ENCODE data around the gene EPS8L1. TPM values are rescaled to one million over a fixed set of nuclear protein-coding genes. Genes with fewer than 3 reads are reported as not detected.

Gene EPS8L1
- total RNA-seq, 1 donor from 2014 or later, result 180 TPM

DNA sequence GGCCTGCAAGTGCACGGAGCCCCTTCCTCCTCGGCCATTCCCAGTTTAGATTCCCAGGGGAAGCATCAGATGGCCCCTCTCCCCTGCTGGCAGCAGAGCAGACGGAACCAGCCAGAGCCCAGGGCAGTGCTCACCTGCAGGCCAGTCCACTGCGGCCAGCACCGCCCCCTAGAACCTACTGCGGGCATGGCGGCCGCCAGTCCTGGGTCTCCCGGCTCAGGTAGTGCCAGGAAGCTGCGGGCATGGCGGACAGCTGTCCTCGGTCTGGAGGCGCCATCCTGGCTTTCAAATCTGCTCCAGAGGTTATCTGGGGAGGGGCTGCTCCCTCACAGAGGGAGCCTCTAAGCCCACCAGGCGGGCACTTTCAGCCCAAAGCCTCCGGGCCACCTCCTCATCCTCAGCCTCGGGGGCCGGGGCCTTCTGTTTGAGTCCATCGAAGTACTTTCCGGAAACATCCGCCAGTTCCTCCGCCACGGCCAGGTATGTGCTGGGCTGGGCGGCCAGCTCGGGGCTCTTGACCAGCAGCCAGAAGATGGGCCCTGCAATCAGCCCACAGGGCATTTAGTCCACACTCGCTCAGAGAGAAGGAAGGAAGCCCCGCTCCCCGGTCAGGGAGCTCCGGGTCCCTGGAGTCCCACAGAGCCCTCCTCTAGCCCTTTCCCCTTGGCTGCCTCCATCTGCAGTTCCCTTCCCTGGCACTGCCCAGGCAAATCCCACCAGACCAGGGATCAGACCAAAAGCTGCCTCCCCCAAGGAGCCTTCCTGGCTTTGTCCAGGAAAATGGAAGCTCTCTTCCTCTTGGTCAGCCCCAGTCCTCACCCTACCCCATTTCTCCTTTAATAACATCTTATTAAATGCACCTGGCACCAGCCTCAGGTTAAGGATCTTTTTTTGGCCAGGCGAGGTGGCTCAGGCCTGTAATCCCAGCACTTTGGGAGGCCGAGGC lies 30.6 kb upstream of the EPS8L1 start:
- intact Hi-C loops (cut with DNase I), result no loop called here

DNA sequence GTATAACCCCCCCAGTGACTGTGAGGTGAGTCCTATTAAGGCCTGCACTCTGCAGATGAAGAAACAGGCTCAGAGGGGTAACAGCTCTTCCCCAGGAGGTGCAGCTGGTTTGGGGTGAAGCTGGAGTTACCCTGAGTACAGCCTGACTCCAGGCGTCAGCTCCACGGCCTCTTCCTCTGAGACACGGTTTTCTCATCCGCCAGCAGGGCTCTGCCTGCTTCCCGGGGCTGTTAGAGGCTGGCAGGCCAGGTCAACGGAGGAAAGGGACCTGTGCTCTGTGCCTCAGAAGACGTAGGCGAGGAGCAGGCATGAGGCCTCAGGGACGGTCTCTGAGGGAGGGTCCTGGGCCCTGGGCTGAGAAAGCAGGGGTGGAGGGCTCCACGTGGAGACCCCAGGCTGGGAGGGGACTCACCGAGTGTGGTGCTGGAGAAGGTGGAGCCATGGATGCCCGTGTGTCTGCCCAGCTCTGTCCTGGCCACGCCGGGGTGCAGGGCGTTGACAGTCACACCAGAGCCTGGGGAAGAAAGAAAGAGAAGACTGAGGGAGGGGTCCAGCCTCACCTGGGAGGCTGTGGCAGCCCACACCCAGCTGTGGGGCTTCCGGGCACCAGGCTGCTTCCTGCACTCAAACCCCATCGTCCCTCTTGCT lies 28.6 kb upstream of the EPS8L1 start:
- H3K4me1 ChIP-seq, result no peaks in the 10 kb centered on the region
- no peak overlapping the region for H3K4me3 ChIP-seq
- intact Hi-C loops (cut with DNase I), result no loop called here
- DNase-seq (ENCODE audit: extremely low spot score in 2 of 2), result no peak
- H3K27ac ChIP-seq, result no peak overlapping the region
- peaks cover 0 to 50% of the 10 kb centered on the region in 2 donors for H3K36me3 ChIP-seq
- TF ChIP-seq POLR2A (IDR thresholded peaks at IDR 0.05) (no peak), POLR2AphosphoS5 (IDR thresholded peaks at IDR 0.05; ENCODE audit: insufficient read depth in 1 of 2, low read depth in 1 of 2) (no peak)
- TF ChIP-seq, protein P1, sequence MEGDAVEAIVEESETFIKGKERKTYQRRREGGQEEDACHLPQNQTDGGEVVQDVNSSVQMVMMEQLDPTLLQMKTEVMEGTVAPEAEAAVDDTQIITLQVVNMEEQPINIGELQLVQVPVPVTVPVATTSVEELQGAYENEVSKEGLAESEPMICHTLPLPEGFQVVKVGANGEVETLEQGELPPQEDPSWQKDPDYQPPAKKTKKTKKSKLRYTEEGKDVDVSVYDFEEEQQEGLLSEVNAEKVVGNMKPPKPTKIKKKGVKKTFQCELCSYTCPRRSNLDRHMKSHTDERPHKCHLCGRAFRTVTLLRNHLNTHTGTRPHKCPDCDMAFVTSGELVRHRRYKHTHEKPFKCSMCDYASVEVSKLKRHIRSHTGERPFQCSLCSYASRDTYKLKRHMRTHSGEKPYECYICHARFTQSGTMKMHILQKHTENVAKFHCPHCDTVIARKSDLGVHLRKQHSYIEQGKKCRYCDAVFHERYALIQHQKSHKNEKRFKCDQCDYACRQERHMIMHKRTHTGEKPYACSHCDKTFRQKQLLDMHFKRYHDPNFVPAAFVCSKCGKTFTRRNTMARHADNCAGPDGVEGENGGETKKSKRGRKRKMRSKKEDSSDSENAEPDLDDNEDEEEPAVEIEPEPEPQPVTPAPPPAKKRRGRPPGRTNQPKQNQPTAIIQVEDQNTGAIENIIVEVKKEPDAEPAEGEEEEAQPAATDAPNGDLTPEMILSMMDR (IDR thresholded peaks at IDR 0.05), result no peak
- no peaks in the 10 kb centered on the region for H3K27me3 ChIP-seq
- H3K9me3 ChIP-seq, result no peaks in the 10 kb centered on the region

More for the DNA sequence above, 30.6 kb upstream of the EPS8L1 start:
- Histone ChIP-seq H3K4me1 (no peaks in the 10 kb centered on the region), H3K36me3 (peaks cover 0 to 45% of the 10 kb centered on the region in 2 donors), H3K4me3 (no peak overlapping the region), H3K27me3 (no peaks in the 10 kb centered on the region), H3K9me3 (no peaks in the 10 kb centered on the region), H3K27ac (no peak overlapping the region)
- no peak for DNase-seq (ENCODE audit: extremely low spot score in 2 of 2)
- TF ChIP-seq, protein P1 (IDR thresholded peaks at IDR 0.05), result no peak
- no peak for TF ChIP-seq POLR2AphosphoS5 (IDR thresholded peaks at IDR 0.05; ENCODE audit: insufficient read depth in 1 of 2, low read depth in 1 of 2)
- TF ChIP-seq POLR2A (IDR thresholded peaks at IDR 0.05), result no peak

DNA sequence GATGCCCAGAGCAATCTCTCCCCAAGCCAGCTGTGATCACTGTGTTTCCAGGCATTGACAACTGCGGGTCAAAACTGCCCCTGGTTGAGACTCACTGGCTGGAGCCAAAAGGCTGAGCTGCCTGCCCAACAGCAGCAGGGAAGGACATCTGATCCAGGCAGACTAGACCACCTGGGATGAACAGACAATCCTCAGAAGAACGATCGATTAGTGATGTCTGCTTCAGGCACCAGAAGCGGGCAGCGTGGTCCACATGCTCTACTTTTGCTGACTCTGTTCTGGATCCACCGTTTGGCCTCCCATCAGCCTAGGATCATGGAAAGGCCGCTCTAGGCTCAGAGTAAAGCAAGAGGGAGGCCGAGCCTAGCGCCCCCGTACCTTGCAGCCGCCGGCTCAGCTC lies 27.7 kb upstream of the EPS8L1 start:
- intact Hi-C loops (cut with DNase I), result no loop called here
- Histone ChIP-seq H3K36me3 (peaks cover 0 to 50% of the 10 kb centered on the region in 2 donors), H3K27me3 (no peaks in the 10 kb centered on the region)

GRCh38 chr19:55048446-55048845 lies 27.2 kb upstream of the EPS8L1 start:
- intact Hi-C loops (cut with DNase I), result no loop called here
- H3K4me1 ChIP-seq, result no peaks in the 10 kb centered on the region
- no peak overlapping the region for H3K4me3 ChIP-seq
- H3K27ac ChIP-seq, result no peak overlapping the region
- peaks cover 0 to 50% of the 10 kb centered on the region in 2 donors for H3K36me3 ChIP-seq
- no peaks in the 10 kb centered on the region for H3K9me3 ChIP-seq
- no peak for DNase-seq (ENCODE audit: extremely low spot score in 2 of 2)
- TF ChIP-seq POLR2AphosphoS5 (IDR thresholded peaks at IDR 0.05; ENCODE audit: insufficient read depth in 1 of 2, low read depth in 1 of 2) (no peak), POLR2A (IDR thresholded peaks at IDR 0.05) (no peak)
- TF ChIP-seq, protein P1 (IDR thresholded peaks at IDR 0.05), result no peak
- no peaks in the 10 kb centered on the region for H3K27me3 ChIP-seq

More for the DNA sequence above, 27.7 kb upstream of the EPS8L1 start:
- no peaks in the 10 kb centered on the region for H3K4me1 ChIP-seq
- DNase-seq (ENCODE audit: extremely low spot score in 2 of 2), result no peak
- H3K4me3 ChIP-seq, result no peak overlapping the region
- TF ChIP-seq, protein P1 (IDR thresholded peaks at IDR 0.05), result no peak
- no peak for TF ChIP-seq POLR2A (IDR thresholded peaks at IDR 0.05)
- no peak for TF ChIP-seq POLR2AphosphoS5 (IDR thresholded peaks at IDR 0.05; ENCODE audit: insufficient read depth in 1 of 2, low read depth in 1 of 2)
- no peaks in the 10 kb centered on the region for H3K9me3 ChIP-seq
- H3K27ac ChIP-seq, result no peak overlapping the region
